Stimulated activated CD4-positive, alpha-beta T cell treated with anti-CD3 and anti-CD28 coated beads, TNF-alpha, amount 100 ng/mL, for 4 hours (primary cell): ENCODE measurements around the gene BCL11B.

Experiments
- DNase-seq, 3 experiments: peaks; one replicate each; pipeline ENCODE4 v3.0.0-alpha.2; 2020; ENCODE audit warnings: low read depth in 3 of 3

Gene BCL11B

GRCh38 chr14:99254328-99255009, 17.5 kb downstream of the BCL11B start:
- DNase-seq: no peak

- no peak for DNase-seq
These were observed 18.1 kb downstream of the BCL11B start for GRCh38 chr14:99253890-99254289.

- no peak for DNase-seq
These were observed 18.8 kb downstream of the BCL11B start for GRCh38 chr14:99252940-99253868.

- DNase-seq: no peak
These were observed 19.5 kb downstream of the BCL11B start for GRCh38 chr14:99252443-99252939.

GRCh38 chr14:99251721-99252120, 20.3 kb downstream of the BCL11B start:
- no peak for DNase-seq

GRCh38 chr14:99250636-99251208, 21.3 kb downstream of the BCL11B start:
- no peak for DNase-seq

- no peak for DNase-seq
These were observed 22.6 kb downstream of the BCL11B start for GRCh38 chr14:99249389-99249788.

- DNase-seq: no peak
These were observed 23.2 kb downstream of the BCL11B start for GRCh38 chr14:99248761-99249171.

GRCh38 chr14:99247772-99248171, 24.2 kb downstream of the BCL11B start:
- DNase-seq: no peak

GRCh38 chr14:99247101-99247729, 24.8 kb downstream of the BCL11B start:
- no peak for DNase-seq

- no peak for DNase-seq
These were observed 25.4 kb downstream of the BCL11B start for GRCh38 chr14:99246536-99247097.

- DNase-seq: no peak
These were observed 26.2 kb downstream of the BCL11B start for GRCh38 chr14:99245564-99246511.

- DNase-seq: no peak
These were observed 26.9 kb downstream of the BCL11B start for GRCh38 chr14:99244941-99245563.

- no peak for DNase-seq
These were observed 27.6 kb downstream of the BCL11B start for GRCh38 chr14:99244367-99244901.

GRCh38 chr14:99242816-99243721, 28.9 kb downstream of the BCL11B start:
- DNase-seq: no peak

- no peak for DNase-seq
These were observed 29.8 kb downstream of the BCL11B start for GRCh38 chr14:99242238-99242637.

GRCh38 chr14:99241325-99242010, 30.5 kb downstream of the BCL11B start:
- no peak for DNase-seq
